Sigmoid colon (tissue), 4 donors: ENCODE results near the gene ADGRL2.

ENCODE experiments used
- EP300 ChIP-seq, 4 donors: sonication (generic); formaldehyde crosslinking; IDR thresholded peaks; one replicate each; pipeline ENCODE4 v1.6.1; 2017; ENCODE audit warnings: antibody characterized with exemption in 4 of 4
- POLR2A ChIP-seq, 2 donors: fragments of 450-650 bp; IDR thresholded peaks; one replicate each; pipeline ENCODE4 v1.6.1; 2016; ENCODE audit warnings: antibody characterized with exemption in 2 of 2, mild to moderate bottlenecking in 2 of 2, moderate library complexity in 2 of 2
- POLR2AphosphoS5 ChIP-seq, 4 donors: sonication (generic); formaldehyde crosslinking; IDR thresholded peaks; one replicate each; pipeline ENCODE4 v1.6.1; 2017; ENCODE audit warnings: antibody characterized with exemption in 4 of 4
- TF ChIP-seq, protein P1 (sequence below), 4 experiments: fragments of 450-650 bp in 3 of 4; fragments of 200-600 bp in 1 of 4; IDR thresholded peaks; one replicate each; pipeline ENCODE4 v1.5.1; 2016 to 2019; ENCODE audit warnings: antibody characterized with exemption in 4 of 4, mild to moderate bottlenecking in 3 of 4, moderate library complexity in 2 of 4

DNA sequence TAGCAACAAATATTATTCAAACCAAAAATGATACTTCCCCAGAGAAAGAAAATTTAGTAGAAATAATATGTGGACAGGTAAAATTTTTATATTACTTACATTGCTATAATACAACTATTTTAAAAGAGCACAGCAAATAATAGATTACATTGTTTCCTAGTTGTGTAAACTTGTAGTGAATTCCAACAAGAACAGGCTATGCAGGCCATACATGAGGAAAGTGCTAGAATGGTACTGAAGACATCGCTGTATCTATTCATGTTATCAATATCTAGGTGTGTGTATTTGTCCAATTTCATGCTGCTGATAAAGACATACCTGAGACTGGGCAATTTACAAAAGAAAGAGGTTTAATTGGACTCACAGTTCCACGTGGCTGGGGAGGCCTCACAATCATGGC is 47.9 kb upstream of the ADGRL2 start:
- TF ChIP-seq, protein P1, sequence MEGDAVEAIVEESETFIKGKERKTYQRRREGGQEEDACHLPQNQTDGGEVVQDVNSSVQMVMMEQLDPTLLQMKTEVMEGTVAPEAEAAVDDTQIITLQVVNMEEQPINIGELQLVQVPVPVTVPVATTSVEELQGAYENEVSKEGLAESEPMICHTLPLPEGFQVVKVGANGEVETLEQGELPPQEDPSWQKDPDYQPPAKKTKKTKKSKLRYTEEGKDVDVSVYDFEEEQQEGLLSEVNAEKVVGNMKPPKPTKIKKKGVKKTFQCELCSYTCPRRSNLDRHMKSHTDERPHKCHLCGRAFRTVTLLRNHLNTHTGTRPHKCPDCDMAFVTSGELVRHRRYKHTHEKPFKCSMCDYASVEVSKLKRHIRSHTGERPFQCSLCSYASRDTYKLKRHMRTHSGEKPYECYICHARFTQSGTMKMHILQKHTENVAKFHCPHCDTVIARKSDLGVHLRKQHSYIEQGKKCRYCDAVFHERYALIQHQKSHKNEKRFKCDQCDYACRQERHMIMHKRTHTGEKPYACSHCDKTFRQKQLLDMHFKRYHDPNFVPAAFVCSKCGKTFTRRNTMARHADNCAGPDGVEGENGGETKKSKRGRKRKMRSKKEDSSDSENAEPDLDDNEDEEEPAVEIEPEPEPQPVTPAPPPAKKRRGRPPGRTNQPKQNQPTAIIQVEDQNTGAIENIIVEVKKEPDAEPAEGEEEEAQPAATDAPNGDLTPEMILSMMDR (IDR thresholded peaks at IDR 0.05), result no peak
- no peak for TF ChIP-seq POLR2A (IDR thresholded peaks at IDR 0.05)
- no peak for TF ChIP-seq EP300 (IDR thresholded peaks at IDR 0.05)
- no peak for TF ChIP-seq POLR2AphosphoS5 (IDR thresholded peaks at IDR 0.05)
